C4-2B (cell line): ENCODE data around the gene ATRNL1.

Source experiments
- H3K27ac ChIP-seq: fragments of 450-650 bp; 2 replicates; pipeline ENCODE4 v1.5.1; 2017
- ZFX ChIP-seq: fragments of 450-650 bp; IDR thresholded peaks from 2 replicates; pipeline ENCODE4 v1.6.1; 2017
- TF ChIP-seq, protein P1 (sequence below): fragments of 450-650 bp; conservative IDR thresholded peaks from 2 replicates; pipeline ENCODE4 v1.5.1; 2017; ENCODE audit warnings: mild to moderate bottlenecking

Gene ATRNL1

DNA sequence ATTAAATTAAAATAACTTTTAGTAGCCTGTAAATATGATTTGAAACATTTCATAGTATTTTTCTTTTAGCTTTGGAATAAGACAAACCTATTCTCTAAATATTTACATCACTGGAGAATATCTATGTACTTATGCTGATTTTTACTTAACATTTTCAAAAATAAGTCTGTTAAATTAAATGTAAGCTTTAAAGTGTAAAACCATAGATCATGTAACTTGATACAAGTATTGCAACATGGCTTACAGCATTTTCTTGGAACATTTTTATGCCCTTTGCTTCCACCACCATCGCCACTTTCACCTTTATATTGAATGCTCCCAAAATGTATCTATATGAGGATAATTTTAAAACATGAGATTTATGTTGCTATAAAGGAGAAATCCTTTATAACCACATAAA is 752.8 kb downstream of the ATRNL1 start:
- TF ChIP-seq ZFX, result no peak
- TF ChIP-seq, protein P1, sequence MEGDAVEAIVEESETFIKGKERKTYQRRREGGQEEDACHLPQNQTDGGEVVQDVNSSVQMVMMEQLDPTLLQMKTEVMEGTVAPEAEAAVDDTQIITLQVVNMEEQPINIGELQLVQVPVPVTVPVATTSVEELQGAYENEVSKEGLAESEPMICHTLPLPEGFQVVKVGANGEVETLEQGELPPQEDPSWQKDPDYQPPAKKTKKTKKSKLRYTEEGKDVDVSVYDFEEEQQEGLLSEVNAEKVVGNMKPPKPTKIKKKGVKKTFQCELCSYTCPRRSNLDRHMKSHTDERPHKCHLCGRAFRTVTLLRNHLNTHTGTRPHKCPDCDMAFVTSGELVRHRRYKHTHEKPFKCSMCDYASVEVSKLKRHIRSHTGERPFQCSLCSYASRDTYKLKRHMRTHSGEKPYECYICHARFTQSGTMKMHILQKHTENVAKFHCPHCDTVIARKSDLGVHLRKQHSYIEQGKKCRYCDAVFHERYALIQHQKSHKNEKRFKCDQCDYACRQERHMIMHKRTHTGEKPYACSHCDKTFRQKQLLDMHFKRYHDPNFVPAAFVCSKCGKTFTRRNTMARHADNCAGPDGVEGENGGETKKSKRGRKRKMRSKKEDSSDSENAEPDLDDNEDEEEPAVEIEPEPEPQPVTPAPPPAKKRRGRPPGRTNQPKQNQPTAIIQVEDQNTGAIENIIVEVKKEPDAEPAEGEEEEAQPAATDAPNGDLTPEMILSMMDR, result no peak
- H3K27ac ChIP-seq, result no peak overlapping the region

- no peak for TF ChIP-seq ZFX
- TF ChIP-seq, protein P1, result no peak
- no peak overlapping the region for H3K27ac ChIP-seq
Measured at GRCh38 chr10:115846528-115846927, 753.4 kb downstream of the ATRNL1 start.

GRCh38 chr10:115849197-115849596 is 756.0 kb downstream of the ATRNL1 start:
- TF ChIP-seq, protein P1, result no peak
- no peak for TF ChIP-seq ZFX
- H3K27ac ChIP-seq, result no peak overlapping the region

DNA sequence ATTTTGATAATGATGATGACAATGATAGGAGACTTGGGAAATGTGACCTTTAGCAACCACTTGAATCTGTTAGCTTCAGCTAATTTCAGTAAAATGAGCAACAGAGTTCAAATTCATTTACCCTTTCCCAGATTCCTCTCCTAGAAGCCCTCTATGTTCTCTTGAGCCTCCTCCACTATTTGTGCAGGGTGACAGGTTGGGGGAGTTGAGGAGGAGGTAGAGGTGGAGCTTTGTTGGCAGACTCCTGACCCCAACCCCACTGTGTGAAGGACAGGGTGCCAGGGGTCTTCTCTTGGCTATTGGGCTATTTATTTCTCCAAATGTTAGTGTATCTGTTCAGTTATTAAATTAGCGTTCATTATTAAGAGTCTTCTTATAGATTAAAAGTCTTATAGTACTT is 757.5 kb downstream of the ATRNL1 start:
- no peak overlapping the region for H3K27ac ChIP-seq
- TF ChIP-seq ZFX, result no peak
- TF ChIP-seq, protein P1, result no peak

- no peak overlapping the region for H3K27ac ChIP-seq
- no peak for TF ChIP-seq ZFX
- TF ChIP-seq, protein P1, result no peak
Measured at GRCh38 chr10:115851695-115852094, 758.5 kb downstream of the ATRNL1 start.

DNA sequence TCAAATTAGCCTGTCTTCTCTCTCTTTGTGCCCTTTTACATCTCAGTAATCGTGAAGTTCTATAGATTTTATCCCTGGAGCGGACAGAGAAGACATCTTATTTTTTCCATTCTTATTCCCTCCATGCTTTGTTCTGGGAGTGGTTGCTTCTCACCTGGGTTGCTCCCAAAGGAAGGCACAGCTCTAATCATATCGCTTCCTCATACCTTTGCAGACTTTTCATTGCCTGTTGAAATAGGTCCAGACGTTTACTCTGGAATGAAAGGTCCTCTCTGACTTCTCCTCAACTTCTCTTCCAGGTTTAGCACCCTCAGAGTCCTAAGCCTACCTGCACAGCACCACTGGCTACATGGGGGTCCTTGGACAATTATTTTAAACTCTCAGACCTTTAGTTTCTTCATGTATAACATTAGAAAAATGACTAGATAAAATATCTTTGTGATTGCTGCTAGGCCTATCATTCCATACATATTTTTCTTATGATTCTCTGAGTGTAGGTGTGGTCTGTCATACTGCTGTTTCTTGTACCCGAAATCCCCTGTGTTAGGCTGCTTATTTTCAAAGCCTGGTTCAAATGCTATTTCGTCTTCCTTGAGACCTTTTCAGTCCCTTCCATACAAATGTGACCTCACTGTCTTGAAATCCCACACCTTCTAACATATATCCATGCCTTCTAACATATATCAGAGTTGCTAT is 761.7 kb downstream of the ATRNL1 start:
- no peak for TF ChIP-seq ZFX
- TF ChIP-seq, protein P1, result no peak
- no peak overlapping the region for H3K27ac ChIP-seq

- no peak overlapping the region for H3K27ac ChIP-seq
- TF ChIP-seq ZFX, result no peak
- TF ChIP-seq, protein P1, result no peak
Measured at GRCh38 chr10:115856580-115856979, 763.4 kb downstream of the ATRNL1 start.
